NCI-H128 (cell line): ENCODE measurements around the gene MAPK8.

Experiments used
- DNase-seq: peaks from one replicate; lab custom pipeline; 2025; ENCODE audit not compliant: unreplicated experiment; lab: John Stamatoyannopoulos, UW

The MAPK8 gene

GRCh38 chr10:48381971-48382370 lies 75.5 kb downstream of the MAPK8 start:
- DNase-seq, result no peak

GRCh38 chr10:48382982-48383381 lies 76.5 kb downstream of the MAPK8 start:
- no peak for DNase-seq

DNA sequence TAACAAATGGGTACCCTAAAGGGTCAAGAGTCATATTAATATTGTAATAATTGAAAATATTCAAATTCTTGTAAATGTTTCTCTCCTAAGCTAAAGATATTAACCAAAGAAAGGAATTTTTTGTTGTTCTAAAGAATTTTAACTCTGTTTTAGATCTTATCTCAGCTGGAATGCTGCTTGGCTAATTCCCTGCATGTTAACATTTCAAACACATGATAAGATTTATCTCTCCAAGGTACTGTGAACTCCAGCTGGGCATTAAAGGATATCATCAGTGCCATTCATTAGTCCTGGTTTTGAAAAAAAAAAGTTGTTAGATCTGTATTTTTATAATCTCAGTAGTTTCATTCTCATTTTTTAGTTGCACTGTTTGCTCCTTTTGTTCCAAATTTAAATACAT lies 76.9 kb downstream of the MAPK8 start:
- DNase-seq, result no peak

DNA sequence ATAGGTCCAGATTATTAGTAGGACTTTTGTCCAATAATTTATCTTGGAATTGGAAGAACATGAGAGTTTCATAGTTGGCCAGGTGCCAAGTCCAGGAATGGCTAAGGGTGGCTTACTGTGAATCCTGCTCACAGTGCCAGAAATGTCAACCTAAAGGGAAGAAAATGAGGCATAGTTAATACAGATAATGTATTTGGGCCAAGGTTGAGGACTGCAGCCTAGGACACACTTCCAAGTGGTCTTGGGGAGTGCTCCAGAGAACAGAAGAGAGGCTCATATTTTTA lies 78.2 kb downstream of the MAPK8 start:
- DNase-seq, result no peak

DNA sequence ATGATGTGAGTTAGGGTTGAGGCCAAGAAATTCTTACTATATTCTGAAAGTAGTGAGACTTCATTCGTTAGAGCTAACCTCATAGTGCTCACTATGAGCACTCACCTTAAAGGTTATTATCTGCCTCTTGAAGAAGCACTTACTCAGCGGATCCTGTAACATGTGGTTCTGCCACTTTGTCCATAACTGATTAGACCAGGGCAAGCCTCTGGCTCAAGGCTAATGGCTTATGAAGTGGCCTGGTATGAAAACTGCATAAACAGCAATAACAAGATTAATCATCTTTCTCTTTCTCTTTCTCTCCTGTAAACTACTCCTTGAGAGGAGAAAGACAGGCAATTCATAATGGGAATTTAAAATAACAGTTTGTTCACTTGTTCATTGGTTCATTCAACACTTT lies 82.8 kb downstream of the MAPK8 start:
- DNase-seq, result no peak

DNA sequence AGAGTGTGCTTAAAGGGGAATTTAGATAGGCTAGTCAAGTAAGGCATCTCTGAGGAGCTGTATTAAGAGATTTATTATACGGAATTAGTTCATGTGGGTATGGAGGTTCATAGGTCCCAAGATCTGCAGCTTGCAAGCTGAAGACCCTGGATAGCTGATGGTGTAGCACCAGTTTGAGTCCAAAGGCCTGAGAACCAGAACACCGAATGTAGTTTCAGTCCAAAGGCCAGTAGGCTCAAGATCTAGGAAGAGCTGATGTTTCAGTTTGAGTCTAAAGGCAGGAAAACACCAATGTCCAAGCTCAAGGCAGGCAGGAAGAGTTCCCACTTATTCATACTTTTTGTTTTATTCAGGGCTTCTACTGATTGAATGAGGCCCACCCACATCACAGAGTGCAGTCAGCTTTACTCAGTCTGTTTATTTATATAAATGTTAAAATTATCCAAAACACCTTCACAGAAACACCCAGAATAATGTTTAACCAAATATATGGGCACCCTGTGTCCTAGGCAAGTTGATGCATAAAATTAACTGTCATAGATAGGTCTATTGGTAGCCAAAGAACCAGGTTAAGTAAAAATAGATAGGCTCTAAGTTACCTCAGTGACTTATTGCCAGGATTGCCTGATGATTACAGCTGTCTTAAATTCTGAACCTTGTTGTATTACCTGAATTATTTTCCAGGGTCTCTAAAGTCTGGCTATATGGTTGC lies 83.5 kb downstream of the MAPK8 start:
- no peak for DNase-seq

DNA sequence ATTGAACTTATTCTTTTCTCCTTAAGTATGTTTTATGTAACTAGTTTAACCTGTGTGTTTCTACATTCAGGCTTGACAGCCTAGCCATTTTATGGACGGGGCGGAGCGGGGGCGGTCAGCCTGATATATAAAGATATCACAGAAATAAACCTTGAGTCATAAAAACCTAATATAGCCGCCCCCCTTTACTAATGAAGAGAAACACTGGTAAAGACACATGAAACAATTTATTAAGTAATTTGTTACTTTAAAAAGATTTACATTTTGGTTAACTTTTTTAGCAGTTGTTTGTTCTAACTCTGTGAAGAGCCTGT lies 84.0 kb downstream of the MAPK8 start:
- DNase-seq, result no peak

DNA sequence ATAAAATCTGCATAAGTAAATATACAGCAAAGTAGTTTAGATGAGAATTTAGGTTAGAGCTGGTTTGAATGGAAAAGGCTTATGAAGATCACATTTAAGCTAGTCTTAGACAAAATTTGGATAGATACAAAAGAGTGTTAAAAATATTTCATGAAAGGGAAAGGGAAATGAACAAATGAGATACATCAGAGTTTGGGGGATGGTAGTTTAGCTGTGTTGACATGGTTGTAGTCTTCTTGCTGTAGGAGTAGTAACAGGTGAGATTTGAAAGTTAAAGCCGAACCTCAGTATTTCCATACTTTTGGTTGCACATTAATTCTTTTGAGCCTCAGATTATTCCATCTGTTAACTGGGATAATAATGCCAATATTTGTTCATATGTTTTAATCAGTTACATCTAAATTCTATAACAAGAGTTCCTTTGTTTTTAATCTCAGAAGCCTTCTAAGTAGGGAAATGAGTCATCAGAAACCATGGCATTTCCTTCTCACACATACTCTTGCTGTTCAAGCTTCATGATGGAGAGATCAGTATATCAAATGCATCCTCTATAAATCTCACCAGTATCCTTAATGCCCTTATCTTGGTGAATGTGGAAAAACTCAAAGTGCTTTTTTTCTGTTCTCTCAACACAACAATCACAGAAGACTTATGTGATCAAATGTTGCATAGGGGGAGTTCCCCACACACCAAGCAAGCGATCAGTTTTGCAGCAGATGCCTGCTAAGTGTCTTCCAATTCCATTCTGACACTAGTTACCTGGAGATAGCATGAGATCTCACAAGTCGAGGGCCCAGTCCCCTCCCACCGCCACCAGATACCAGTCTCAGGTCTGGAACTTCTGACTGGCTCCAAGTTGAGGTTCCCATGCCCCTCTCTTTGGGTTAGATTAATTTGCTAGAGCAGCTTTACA lies 84.7 kb downstream of the MAPK8 start:
- DNase-seq, result no peak

- no peak for DNase-seq
Observed at GRCh38 chr10:48391994-48392393, 85.5 kb downstream of the MAPK8 start.

- no peak for DNase-seq
Observed at GRCh38 chr10:48398261-48398660, 91.8 kb downstream of the MAPK8 start.

DNA sequence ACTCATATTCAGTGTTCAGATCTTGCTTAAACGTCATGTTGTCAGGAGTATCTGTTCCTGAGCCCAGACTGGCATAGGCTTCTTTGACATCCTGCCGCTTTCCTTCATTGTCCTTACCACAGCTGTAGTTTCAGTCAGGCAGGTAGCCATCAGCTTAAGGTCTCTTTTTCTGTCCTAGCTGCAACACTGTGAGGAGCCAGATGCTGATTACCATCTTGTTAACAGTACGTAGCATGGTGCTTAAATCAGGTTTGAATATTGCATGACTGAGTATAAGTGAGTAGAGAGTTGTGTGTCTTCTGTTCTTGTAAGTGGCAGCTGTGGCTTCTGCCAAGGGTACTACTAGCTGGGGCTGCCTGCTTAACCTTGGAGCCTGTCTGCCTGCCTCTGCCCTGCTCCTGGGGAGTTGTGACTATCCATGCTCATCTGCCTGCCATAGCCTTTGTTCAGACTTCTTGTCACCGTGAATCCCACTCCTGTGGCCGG lies 92.6 kb downstream of the MAPK8 start:
- DNase-seq, result no peak

GRCh38 chr10:48399551-48399950 lies 93.1 kb downstream of the MAPK8 start:
- DNase-seq, result no peak

DNA sequence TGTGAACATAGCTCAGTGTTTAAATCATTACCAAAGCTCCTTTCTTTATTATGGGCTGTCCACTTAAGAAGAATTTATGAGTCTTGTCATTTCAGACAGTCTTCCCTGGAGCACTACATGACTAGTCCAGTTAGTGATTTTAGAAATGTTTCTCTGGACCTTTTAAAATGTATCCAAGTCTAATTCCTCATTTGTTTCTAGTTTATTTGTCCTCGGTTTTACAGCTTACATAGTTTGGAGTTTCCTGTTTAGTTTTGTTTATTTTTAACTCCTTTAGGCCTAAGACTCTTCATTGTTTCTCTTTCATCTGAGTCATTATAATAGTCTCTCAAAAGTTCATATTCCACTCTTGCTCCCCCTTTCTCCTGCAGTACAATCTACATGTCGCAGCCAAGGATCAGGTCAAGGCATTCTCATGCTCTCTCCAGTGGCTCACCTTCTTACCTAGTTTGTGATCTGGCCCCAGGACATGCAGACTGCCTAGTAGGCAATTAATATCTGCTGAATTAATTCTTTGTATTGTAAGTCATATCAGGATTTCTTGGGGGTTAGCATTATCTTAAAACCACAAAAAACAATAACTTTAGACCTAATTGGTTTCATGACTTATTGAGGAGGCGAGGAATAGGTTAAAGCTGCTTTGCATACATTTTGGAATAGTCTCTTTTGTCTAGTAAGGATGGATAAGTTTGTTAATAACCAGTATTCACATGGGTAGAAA lies 93.8 kb downstream of the MAPK8 start:
- DNase-seq, result no peak

- DNase-seq, result no peak
Observed at GRCh38 chr10:48400850-48401220, 94.4 kb downstream of the MAPK8 start.

DNA sequence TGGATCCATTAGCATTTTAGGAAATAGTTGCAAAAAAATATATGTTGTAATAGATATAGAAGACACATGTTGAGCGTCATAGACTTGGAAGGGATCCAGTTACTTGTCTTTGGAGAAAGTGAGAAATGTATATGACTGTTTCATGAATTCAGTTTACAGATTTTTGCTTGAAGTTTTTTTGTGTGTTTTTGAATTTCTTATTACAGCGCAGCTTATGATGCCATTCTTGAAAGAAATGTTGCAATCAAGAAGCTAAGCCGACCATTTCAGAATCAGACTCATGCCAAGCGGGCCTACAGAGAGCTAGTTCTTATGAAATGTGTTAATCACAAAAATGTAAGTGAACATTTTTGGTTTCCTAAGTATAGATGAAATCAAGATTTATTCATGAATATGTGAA lies 98.2 kb downstream of the MAPK8 start:
- no peak for DNase-seq

DNA sequence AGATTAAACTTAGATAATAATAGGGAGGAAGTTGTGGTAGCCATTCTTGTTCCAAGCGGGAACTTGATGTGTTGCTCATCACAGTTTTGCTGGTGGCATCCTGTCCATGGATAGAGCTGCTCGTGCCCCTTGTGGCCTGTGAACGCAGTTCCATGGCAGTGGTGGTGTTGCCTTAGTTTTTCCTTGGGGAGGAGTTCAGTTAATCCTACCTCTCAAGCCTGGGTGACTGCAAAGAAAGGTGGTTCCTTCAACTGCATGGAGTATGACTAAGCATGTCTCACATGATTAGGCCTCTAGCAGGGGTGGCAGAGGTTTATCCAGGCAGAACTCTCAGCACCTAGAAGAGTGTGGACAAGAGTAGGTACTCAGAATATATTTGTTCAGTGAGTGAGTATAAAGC lies 99.7 kb downstream of the MAPK8 start:
- no peak for DNase-seq

GRCh38 chr10:48406658-48407057 lies 100.2 kb downstream of the MAPK8 start:
- DNase-seq, result no peak

- no peak for DNase-seq
Observed at GRCh38 chr10:48410503-48410902, 104.0 kb downstream of the MAPK8 start.

- no peak for DNase-seq
Observed at GRCh38 chr10:48411510-48411909, 105.0 kb downstream of the MAPK8 start.

DNA sequence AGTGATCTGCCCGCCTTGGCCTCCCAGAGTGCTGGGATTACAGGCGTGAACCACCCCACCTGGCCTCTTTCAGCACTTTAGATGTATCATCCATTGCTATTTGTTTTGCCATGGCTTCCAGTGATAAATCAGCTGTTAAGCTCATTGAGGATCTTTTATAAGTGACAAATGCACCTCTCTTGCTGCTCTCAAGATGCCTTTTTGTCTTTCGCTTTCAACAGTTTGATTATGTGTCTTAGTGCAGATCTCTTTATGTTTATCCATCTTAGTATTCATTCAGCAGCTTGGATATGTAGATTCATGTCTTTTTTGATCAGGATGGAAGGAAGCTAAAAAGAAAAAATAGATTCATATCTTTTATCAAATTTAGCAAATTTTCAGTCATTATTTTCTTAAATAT lies 105.6 kb downstream of the MAPK8 start:
- DNase-seq, result no peak

- no peak for DNase-seq
Observed at GRCh38 chr10:48412933-48413332, 106.5 kb downstream of the MAPK8 start.

GRCh38 chr10:48414160-48414559 lies 107.7 kb downstream of the MAPK8 start:
- no peak for DNase-seq
